OCI-LY1 (cell line): Measurements from ENCODE around the gene PPFIA4.

Experiments used
- H2AFZ ChIP-seq: fragments of 200-600 bp; sonication (generic), shearing (Covaris generic); 2 replicates; pipeline ENCODE4 v1.6.0; 2014; ENCODE audit warnings: antibody characterized with exemption, mild to moderate bottlenecking, low read length
- H3F3A ChIP-seq: fragments of 200-600 bp; sonication (generic), shearing (Covaris generic); 2 replicates; pipeline ENCODE4 v1.6.0; 2014; ENCODE audit warnings: mild to moderate bottlenecking, antibody characterized with exemption, low read length, moderate library complexity; ENCODE audit not compliant: insufficient read depth
- H3K27ac ChIP-seq: fragments of 200-600 bp; sonication (generic); 2 replicates; pipeline ENCODE4 v1.5.1; 2014; ENCODE audit warnings: low read length, mixed run types, mild to moderate bottlenecking, low read depth; ENCODE audit not compliant: poor library complexity, severe bottlenecking
- H3K27me3 ChIP-seq: fragments of 200-600 bp; sonication (generic); 2 replicates; pipeline ENCODE4 v1.6.0; 2014; ENCODE audit warnings: antibody characterized with exemption, mild to moderate bottlenecking, low read length, moderate library complexity; ENCODE audit not compliant: insufficient read depth
- H3K36me3 ChIP-seq: fragments of 200-600 bp; sonication (generic); 2 replicates; pipeline ENCODE4 v1.6.1; 2014; ENCODE audit warnings: mild to moderate bottlenecking, antibody characterized with exemption, low read length, moderate library complexity, mixed read lengths; ENCODE audit not compliant: insufficient read depth
- H3K4me1 ChIP-seq: fragments of 200-600 bp; sonication (generic); 2 replicates; pipeline ENCODE4 v1.5.1; 2014; ENCODE audit warnings: mild to moderate bottlenecking, low read length, moderate library complexity; ENCODE audit not compliant: insufficient read depth, severe bottlenecking
- H3K4me2 ChIP-seq: fragments of 200-600 bp; sonication (generic), shearing (Covaris generic); 2 replicates; pipeline ENCODE4 v1.6.1; 2014; ENCODE audit warnings: low read length
- H3K4me3 ChIP-seq: fragments of 200-600 bp; sonication (generic); 2 replicates; pipeline ENCODE4 v1.5.1; 2014; ENCODE audit warnings: low read length, low read depth, mild to moderate bottlenecking, mixed read lengths; ENCODE audit not compliant: poor library complexity, severe bottlenecking
- H3K79me2 ChIP-seq: fragments of 200-600 bp; shearing (Covaris generic); 2 replicates; pipeline ENCODE4 v1.6.1; 2016; ENCODE audit warnings: mixed run types, low read length, mixed read lengths; ENCODE audit not compliant: insufficient read depth
- H3K9ac ChIP-seq: fragments of 200-600 bp; sonication (generic), shearing (Covaris generic); 2 replicates; pipeline ENCODE4 v1.6.1; 2014; ENCODE audit warnings: mild to moderate bottlenecking, low read length, mixed read lengths
- H3K9me2 ChIP-seq: fragments of 200-600 bp; sonication (generic), shearing (Covaris generic); 2 replicates; pipeline ENCODE4 v1.6.1; 2014; ENCODE audit warnings: low read depth, mild to moderate bottlenecking, low read length, mixed read lengths
- H3K9me3 ChIP-seq: fragments of 200-600 bp; shearing (Covaris generic); 2 replicates; pipeline ENCODE4 v1.6.1; 2014; ENCODE audit warnings: low read length, mixed read lengths
- H4K20me1 ChIP-seq: fragments of 200-600 bp; sonication (generic), shearing (Covaris generic); 2 replicates; pipeline ENCODE4 v1.6.0; 2016; ENCODE audit warnings: mild to moderate bottlenecking, low read length; ENCODE audit not compliant: insufficient read depth
- CTCF ChIP-seq: fragments of 200-600 bp; sonication (generic), shearing (Covaris generic); IDR thresholded peaks from 2 replicates; pipeline ENCODE4 v1.5.1; 2017; ENCODE audit warnings: mild to moderate bottlenecking, antibody characterized with exemption, low read length, moderate library complexity, mixed read lengths
- EZH2 ChIP-seq: fragments of 200-600 bp; sonication (generic), shearing (Covaris generic); IDR thresholded peaks from 2 replicates; pipeline ENCODE4 v1.8.0; 2017; ENCODE audit warnings: borderline replicate concordance, mixed run types, mild to moderate bottlenecking, antibody characterized with exemption, low read length, moderate library complexity, mixed read lengths

Gene PPFIA4

DNA sequence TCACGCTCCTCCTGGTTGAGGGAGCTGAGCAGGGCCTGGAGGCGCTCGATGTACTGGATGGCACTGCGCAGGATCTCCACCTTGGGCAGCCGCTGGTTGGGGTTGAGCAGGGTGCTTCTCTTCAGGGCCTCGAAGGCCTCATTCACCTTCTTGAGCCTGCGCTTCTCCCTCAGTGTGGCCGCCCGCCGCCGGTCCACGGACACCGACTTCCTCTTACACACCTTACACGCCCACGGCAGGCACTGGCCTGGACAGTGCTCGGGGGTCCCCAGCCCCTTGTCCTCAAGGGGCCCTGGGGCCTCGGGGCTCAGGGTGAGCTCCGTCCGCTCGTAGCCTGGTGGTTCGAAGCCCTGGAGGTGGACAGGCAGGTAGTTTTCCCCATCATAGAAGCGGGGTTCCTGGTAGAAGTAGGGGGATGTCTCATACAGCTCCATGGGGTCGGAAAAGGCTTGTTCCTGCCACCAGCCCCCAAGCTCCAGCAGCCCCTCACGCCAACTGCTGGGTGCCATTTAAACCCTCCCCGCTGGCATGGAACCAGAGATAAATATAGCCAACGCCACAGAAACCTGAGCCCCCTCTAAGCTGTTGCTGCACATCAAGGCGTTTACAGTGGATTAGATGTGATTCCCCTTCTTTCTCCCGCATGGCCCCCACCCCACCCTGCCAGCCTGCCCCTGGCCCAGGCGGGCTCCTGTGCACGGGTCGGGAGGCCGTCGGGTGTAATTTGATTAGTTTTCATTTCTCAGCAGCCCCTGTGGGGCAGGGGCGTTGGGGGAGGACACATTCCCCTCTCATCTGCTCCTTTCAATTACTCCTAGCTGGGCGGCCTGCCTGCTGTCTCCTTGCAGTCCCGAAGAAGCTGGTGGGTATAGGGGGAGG, 59.5 kb downstream of the PPFIA4 start, which contains the start of gene MYOG:
MYOG (minus strand) TSS at position 485 of the 879 bp plus-strand sequence; CDS start at position 434, 51 bp downstream.
- Histone ChIP-seq H3K27ac (no peak within 1 kb of the TSS), H3K9me2 (no peaks in the 10 kb centered on the region), H3K36me3 (no peaks in the 10 kb centered on the region), H3K9me3 (no peaks in the 10 kb centered on the region), H3K4me2 (no peak within 1 kb of the TSS), H4K20me1 (no peaks in the 10 kb centered on the region), H3F3A (no peaks in the 10 kb centered on the region), H3K79me2 (no peaks in the 10 kb centered on the region), H3K9ac (no peak within 1 kb of the TSS), H3K4me1 (no peaks in the 10 kb centered on the region), H3K27me3 (no peaks in the 10 kb centered on the region), H3K4me3 (no peak within 1 kb of the TSS), H2AFZ (no peak within 1 kb of the TSS)
- TF ChIP-seq EZH2 (no peak), CTCF (no peak)

DNA sequence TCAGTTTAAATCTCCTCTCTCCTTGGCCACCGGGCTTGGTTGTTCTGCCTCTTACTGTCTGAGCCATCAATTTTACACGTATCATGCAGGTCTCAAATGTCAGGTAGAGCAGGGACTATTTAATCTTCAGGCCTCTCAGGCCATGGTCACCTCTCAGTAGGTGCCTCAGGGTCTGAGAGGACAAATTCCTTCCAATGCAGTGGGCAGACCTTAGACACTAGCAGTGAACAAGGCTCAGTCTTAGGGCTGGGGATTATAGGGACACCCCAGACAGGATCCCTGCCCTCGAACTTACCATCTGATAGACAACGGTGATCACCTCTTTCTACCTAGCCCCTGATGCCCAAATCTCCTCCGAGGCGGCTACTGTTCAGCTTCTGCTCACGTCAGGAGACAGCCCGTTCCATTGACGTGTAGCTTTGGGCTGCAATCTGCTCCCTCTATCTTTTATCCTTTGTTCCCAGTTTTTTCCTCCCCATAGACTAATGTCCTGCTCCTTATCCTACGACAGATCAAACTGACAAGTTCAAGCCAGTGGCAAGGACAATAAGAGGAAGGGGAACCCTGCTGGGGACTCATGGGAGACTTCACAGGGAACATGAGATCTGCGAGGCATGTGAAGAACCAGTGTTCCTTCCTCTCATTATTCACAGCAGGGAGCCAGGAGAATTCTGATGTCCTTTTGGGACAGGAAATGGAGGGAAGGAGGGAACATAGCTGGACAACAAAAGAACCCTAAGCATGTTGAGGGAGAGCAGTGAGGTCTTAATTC, 60.9 kb downstream of the PPFIA4 start:
- Histone ChIP-seq H4K20me1 (no peaks in the 10 kb centered on the region), H3K4me1 (no peaks in the 10 kb centered on the region)
- TF ChIP-seq CTCF (no peak), EZH2 (no peak)

DNA sequence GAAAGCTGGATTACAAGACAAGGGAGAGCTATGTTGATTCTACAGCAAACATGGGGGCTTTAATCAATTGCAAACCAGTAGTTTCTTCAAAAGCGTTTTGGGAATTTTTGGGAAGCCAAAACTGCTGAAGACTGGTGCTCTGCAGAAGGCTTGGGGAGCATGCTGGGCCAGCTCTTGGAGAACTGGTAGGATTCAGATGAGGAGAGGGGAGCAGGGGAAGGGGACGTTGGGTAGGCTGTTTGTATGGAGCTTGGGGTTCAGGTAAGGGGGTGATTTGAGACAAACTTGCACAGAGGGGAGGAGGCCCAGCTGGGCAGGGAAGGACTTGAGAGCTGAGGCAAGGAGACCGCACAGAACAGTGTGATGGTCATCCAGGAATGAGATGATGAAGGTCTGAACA, 62.1 kb downstream of the PPFIA4 start:
- Histone ChIP-seq H3K4me2 (no peak overlapping the region), H3K4me3 (no peak overlapping the region), H3K27ac (no peak overlapping the region), H2AFZ (no peak overlapping the region), H3K79me2 (no peaks in the 10 kb centered on the region), H3K36me3 (no peaks in the 10 kb centered on the region), H3K4me1 (no peaks in the 10 kb centered on the region), H3K9ac (no peak overlapping the region), H3K27me3 (no peaks in the 10 kb centered on the region; the same call in 1 of the 2 replicates), H3K9me2 (no peaks in the 10 kb centered on the region), H4K20me1 (no peaks in the 10 kb centered on the region), H3K9me3 (no peaks in the 10 kb centered on the region), H3F3A (no peaks in the 10 kb centered on the region)
- TF ChIP-seq CTCF: no peak
- TF ChIP-seq EZH2: no peak

More for the DNA sequence above, 60.9 kb downstream of the PPFIA4 start:
- Histone ChIP-seq H3K9ac (no peak overlapping the region), H3K9me3 (no peaks in the 10 kb centered on the region), H3K27ac (no peak overlapping the region), H3K27me3 (no peaks in the 10 kb centered on the region), H3K4me2 (no peak overlapping the region), H3K36me3 (no peaks in the 10 kb centered on the region), H3K79me2 (no peaks in the 10 kb centered on the region), H2AFZ (no peak overlapping the region), H3F3A (no peaks in the 10 kb centered on the region), H3K4me3 (no peak overlapping the region), H3K9me2 (no peaks in the 10 kb centered on the region)
